ENCODE measurements around the gene TENT5C. TPM values are rescaled to one million over a fixed set of nuclear protein-coding genes. Genes with fewer than 3 reads are reported as not detected.

The TENT5C gene
- total and polyA plus RNA-seq, 9 of the 15 experiments (the other 6 are each of a cell fraction or from before 2014, with no cell fraction given), result 1.8 to 7.7 (median 4.0) TPM

GRCh38 chr1:117605774-117606648 lies at the start of gene TENT5C (continued):
- TF ChIP-seq HMGXB4 (CRISPR knock-in tag; IDR thresholded peaks at IDR 0.05) (peak; percentile 37; the same call in 1 of the 2 replicates), TFAP4 (CRISPR knock-in tag; IDR thresholded peaks at IDR 0.05; ENCODE audit: borderline replicate concordance) (0 out of 2 replicates have a peak, but pooled peaks have one; percentile 77), PCBP2 (IDR thresholded peaks at IDR 0.05; ENCODE audit: low read depth, low read length, poor library complexity, severe bottlenecking) (no peak), SP2 (IDR thresholded peaks at IDR 0.05; ENCODE audit: extremely low read depth, low read depth, low read length, poor library complexity, severe bottlenecking) (no peak), SMARCE1 (IDR thresholded peaks at IDR 0.05) (no peak), ILK (tag; IDR thresholded peaks at IDR 0.05; ENCODE audit: borderline replicate concordance, low read depth) (no peak), RBM25 (IDR thresholded peaks at IDR 0.05; ENCODE audit: low read depth, low read length, severe bottlenecking) (peak; percentile 50), ELF2 (CRISPR knock-in tag; IDR thresholded peaks at IDR 0.05) (no peak), SRSF7 (optimal IDR thresholded peaks at IDR 0.05; ENCODE audit: low read depth, low read length) (no peak), E4F1 (CRISPR knock-in tag; IDR thresholded peaks at IDR 0.05; ENCODE audit: borderline replicate concordance) (no peak), ZNF512 (tag; IDR thresholded peaks at IDR 0.05) (no peak), CEBPB (tag; IDR thresholded peaks at IDR 0.05) (no peak), SIRT6 (IDR thresholded peaks at IDR 0.05; ENCODE audit: low read depth, low read length) (no peak), FOXO4 (CRISPR knock-in tag; IDR thresholded peaks at IDR 0.05) (no peak), MBD2 (IDR thresholded peaks at IDR 0.05; ENCODE audit: borderline replicate concordance, low read depth) (peak; percentile 68), CBFA2T3 (IDR thresholded peaks at IDR 0.05) (peak; percentile 9; the same call in 1 of the 2 replicates)

Measured in K562 (cell line).